ENCODE measurements around the gene LTBP3. TPM values are rescaled to one million over a fixed set of nuclear protein-coding genes. Genes with fewer than 3 reads are reported as not detected.
A peak's percentile ranks its signal among the peaks of the same experiment; 100 is the strongest.
"Not testable (repeated sequence)": the region's sequence is repeated elsewhere in the genome, so short reads cannot be mapped to it uniquely, and the experiment has no call there.

LTBP3 gene
- total RNA-seq, 4 donors from 2014 or later: 131 to 240 (median 217) TPM

- TF ChIP-seq, protein P1, sequence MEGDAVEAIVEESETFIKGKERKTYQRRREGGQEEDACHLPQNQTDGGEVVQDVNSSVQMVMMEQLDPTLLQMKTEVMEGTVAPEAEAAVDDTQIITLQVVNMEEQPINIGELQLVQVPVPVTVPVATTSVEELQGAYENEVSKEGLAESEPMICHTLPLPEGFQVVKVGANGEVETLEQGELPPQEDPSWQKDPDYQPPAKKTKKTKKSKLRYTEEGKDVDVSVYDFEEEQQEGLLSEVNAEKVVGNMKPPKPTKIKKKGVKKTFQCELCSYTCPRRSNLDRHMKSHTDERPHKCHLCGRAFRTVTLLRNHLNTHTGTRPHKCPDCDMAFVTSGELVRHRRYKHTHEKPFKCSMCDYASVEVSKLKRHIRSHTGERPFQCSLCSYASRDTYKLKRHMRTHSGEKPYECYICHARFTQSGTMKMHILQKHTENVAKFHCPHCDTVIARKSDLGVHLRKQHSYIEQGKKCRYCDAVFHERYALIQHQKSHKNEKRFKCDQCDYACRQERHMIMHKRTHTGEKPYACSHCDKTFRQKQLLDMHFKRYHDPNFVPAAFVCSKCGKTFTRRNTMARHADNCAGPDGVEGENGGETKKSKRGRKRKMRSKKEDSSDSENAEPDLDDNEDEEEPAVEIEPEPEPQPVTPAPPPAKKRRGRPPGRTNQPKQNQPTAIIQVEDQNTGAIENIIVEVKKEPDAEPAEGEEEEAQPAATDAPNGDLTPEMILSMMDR (IDR thresholded peaks at IDR 0.05): no peak
- no peak for TF ChIP-seq POLR2A (IDR thresholded peaks at IDR 0.05)
- Histone ChIP-seq H3K36me3 (no peaks in the 10 kb centered on the region), H3K27ac (peak overlapping the region in 1 of 2 donors; percentile 11), H3K27me3 (no peaks in the 10 kb centered on the region), H3K4me1 (peaks cover 4 to 13% of the 10 kb centered on the region in 2 donors), H3K4me3 (no peak overlapping the region), H3K9me3 (no peaks in the 10 kb centered on the region)
- no peak for DNase-seq
- intact Hi-C loops (cut with DNase I; ENCODE audit: low total_unique reads): no loop called here
Observed at GRCh38 chr11:65565624-65566453, 7.7 kb upstream of the LTBP3 start.

DNA sequence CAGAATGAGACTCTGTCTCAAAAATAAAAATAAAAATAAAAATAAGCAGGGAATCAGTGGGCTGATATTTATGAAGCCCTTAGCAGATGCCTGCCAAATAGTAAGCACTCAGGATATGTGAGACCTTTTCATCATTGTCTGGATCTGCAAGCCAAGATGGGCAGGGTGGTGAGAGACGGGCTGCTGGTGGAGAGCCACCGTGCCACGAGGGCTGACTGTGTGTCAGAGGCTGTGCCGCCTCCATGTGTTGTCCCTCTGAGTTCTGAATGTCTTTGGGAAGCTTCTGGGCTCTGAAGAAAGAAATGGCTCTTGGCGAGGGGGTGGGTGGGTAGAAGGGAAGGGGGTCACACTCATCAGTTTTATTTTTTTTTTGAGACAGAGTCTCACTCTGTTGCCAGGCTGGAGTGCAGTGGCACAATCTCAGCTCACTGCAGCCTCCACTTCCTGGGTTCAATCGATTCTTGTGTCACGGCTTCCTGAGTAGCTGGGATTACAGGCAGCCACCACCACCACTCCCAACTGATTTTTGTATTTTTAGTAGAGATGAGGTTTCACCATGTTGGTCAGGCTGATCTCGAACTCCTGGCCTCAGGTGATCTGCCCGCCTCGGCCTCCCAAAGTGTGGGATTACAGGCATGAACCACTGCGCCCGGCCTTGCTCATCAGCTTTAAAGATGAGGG is 6.9 kb upstream of the LTBP3 start:
- H3K4me3 ChIP-seq; DNase-seq; H3K27me3 ChIP-seq; H3K9me3 ChIP-seq; intact Hi-C loops (cut with DNase I; ENCODE audit: low total_unique reads); H3K36me3 ChIP-seq: not testable (repeated sequence)
- peak overlapping the region in 1 of 2 donors; percentile 11 for H3K27ac ChIP-seq
- peaks cover 4 to 13% of the 10 kb centered on the region in 2 donors for H3K4me1 ChIP-seq

DNA sequence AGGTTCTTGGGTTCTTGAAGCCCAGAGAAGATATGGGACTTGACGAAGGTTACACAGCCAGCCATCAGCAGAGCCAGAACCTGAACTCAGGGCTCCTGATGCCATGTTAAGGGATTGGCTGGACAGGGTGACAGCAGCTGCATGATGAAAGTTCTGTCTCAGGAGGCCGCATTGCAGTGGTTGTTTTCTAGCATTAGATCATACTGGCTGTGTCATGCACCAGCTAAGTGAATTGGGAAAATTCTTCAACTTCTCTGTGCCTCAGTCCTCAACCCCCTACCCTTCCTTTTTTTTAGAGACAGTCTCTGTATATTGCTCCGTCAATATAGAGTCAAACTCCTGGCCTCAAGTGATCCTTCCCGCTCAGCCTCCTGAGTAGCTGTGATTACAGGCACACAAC is 5.4 kb upstream of the LTBP3 start:
- intact Hi-C loops (cut with DNase I; ENCODE audit: low total_unique reads): no loop called here
- peak overlapping the region in 1 of 2 donors; percentile 0 for H3K27ac ChIP-seq

DNA sequence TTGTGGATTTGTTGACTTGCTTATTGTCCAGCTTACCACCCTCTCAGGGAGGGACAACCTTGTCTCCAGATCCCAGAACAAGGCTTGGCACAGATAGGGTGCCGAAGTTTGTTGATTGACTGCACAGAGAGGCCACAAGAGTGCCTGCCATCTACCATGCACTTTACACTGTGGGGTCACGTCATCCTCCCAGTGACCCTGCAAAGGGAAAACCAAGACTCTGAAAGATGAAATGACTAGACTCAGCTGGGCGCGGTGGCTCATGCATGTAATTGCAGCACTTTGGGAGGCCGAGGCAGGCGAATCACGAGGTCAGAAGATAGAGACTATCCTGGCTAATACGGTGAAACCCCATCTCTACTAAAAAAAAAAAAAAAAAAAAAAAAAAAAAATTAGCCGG is 4.6 kb upstream of the LTBP3 start:
- no peak overlapping the region for H3K4me3 ChIP-seq
- TF ChIP-seq POLR2A (IDR thresholded peaks at IDR 0.05): no peak
- TF ChIP-seq, protein P1 (IDR thresholded peaks at IDR 0.05): no peak
- intact Hi-C loops (cut with DNase I; ENCODE audit: low total_unique reads): no loop called here
- DNase-seq: no peak
- peaks cover 4 to 7% of the 10 kb centered on the region in 2 donors for H3K4me1 ChIP-seq
- H3K9me3 ChIP-seq: no peaks in the 10 kb centered on the region
- no peak overlapping the region for H3K27ac ChIP-seq
- H3K36me3 ChIP-seq: no peaks in the 10 kb centered on the region
- no peaks in the 10 kb centered on the region for H3K27me3 ChIP-seq

More for the DNA sequence above, 5.4 kb upstream of the LTBP3 start:
- no peak for DNase-seq
- Histone ChIP-seq H3K4me1 (peaks cover 4 to 11% of the 10 kb centered on the region in 2 donors), H3K27me3 (no peaks in the 10 kb centered on the region), H3K36me3 (no peaks in the 10 kb centered on the region), H3K4me3 (no peak overlapping the region), H3K9me3 (no peaks in the 10 kb centered on the region)
- TF ChIP-seq, protein P1 (IDR thresholded peaks at IDR 0.05): no peak
- TF ChIP-seq POLR2A (IDR thresholded peaks at IDR 0.05): no peak

GRCh38 chr11:65562020-65562419 is 3.9 kb upstream of the LTBP3 start:
- intact Hi-C loops (cut with DNase I; ENCODE audit: low total_unique reads): no loop called here
- Histone ChIP-seq H3K4me1 (peaks cover 4 to 7% of the 10 kb centered on the region in 2 donors), H3K4me3 (no peak overlapping the region), H3K27ac (no peak overlapping the region), H3K27me3 (no peaks in the 10 kb centered on the region), H3K36me3 (no peaks in the 10 kb centered on the region), H3K9me3 (no peaks in the 10 kb centered on the region)
- DNase-seq: no peak
- TF ChIP-seq POLR2A (IDR thresholded peaks at IDR 0.05): no peak
- TF ChIP-seq, protein P1 (IDR thresholded peaks at IDR 0.05): no peak
